A549 (cell line): Measurements from ENCODE around the gene DIO1.

ENCODE experiments used
- BHLHE40 ChIP-seq: IDR thresholded peaks from 2 replicates; pipeline ENCODE4 v1.6.1; 2012; ENCODE audit warnings: low read depth, low read length, inconsistent platforms
- CEBPB ChIP-seq, 2 experiments: fragments of >200 bp in 1 of 2; sonication (Bioruptor Twin) in 1 of 2; formaldehyde crosslinking in 1 of 2; IDR thresholded peaks; 2 replicates each; pipeline ENCODE4 v1.6.1; 2012 to 2016
- ESRRA ChIP-seq: fragments of 150-350 bp; IDR thresholded peaks from 2 replicates; pipeline ENCODE4 v1.6.1; 2014; ENCODE audit warnings: mild to moderate bottlenecking, low read length, borderline replicate concordance
- KDM1A ChIP-seq: fragments of 200-600 bp; sonication (generic); IDR thresholded peaks from 2 replicates; pipeline ENCODE4 v1.6.1; 2016; ENCODE audit warnings: low read depth, mild to moderate bottlenecking
- NPAS2 ChIP-seq: fragments of 250-450 bp; sonication (Bioruptor Pico); IDR thresholded peaks from 2 replicates; pipeline ENCODE4 v1.8.0; 2022; ENCODE audit warnings: mild to moderate bottlenecking, moderate library complexity, borderline replicate concordance
- POLR2A ChIP-seq: IDR thresholded peaks from 2 replicates; pipeline ENCODE4 v1.6.1; 2012; ENCODE audit warnings: mild to moderate bottlenecking, low read length
- POLR2AphosphoS2 ChIP-seq: conservative IDR thresholded peaks from 2 replicates; pipeline ENCODE4 v1.6.1; 2012; ENCODE audit warnings: low read length, improper control_type of control experiment, inconsistent platforms
- RCOR1 ChIP-seq: fragments of 150-350 bp; IDR thresholded peaks from 2 replicates; pipeline ENCODE4 v1.6.1; 2014; ENCODE audit warnings: antibody characterized with exemption, low read length, low read depth
- ZSCAN20 ChIP-seq: fragments of 250-450 bp; sonication (Bioruptor Pico); IDR thresholded peaks from 2 replicates; pipeline ENCODE4 v1.8.0; 2022; ENCODE audit warnings: mild to moderate bottlenecking, moderate library complexity
- TF ChIP-seq, protein P1 (sequence below): IDR thresholded peaks from 2 replicates; pipeline ENCODE4 v1.6.1; 2012; ENCODE audit warnings: low read depth, borderline replicate concordance
- TF ChIP-seq, protein P2 (sequence below): fragments of 450-650 bp; IDR thresholded peaks from 2 replicates; pipeline ENCODE4 v1.6.1; 2014; ENCODE audit warnings: antibody characterized with exemption
- TF ChIP-seq, protein P3 (sequence below): IDR thresholded peaks from 2 replicates; pipeline ENCODE4 v1.6.1; 2012
- TF ChIP-seq, protein P4 (sequence below): fragments of >200 bp; sonication (Bioruptor Twin); formaldehyde crosslinking; IDR thresholded peaks from 3 replicates; pipeline ENCODE4 v1.5.1; 2016

DNA sequence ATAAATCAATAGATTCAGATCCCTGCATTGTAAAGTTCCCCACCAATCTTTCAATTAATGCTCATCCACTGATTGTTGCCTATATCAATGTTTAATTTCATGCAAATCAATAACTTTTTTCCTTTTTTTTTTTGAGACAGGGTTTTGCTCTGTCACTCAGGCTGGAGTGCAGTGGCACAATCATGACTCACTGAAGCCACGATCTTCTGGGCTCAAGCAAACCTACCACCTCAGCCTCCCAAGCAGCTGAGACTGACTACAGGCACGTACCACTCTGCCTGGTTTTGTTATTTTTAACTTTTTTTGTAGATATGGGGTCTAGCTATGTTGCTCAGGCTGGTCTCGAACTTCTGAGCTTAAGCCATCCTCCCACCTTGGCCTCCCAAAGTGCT is 25.7 kb downstream of the DIO1 start:
- TF ChIP-seq, protein P1, sequence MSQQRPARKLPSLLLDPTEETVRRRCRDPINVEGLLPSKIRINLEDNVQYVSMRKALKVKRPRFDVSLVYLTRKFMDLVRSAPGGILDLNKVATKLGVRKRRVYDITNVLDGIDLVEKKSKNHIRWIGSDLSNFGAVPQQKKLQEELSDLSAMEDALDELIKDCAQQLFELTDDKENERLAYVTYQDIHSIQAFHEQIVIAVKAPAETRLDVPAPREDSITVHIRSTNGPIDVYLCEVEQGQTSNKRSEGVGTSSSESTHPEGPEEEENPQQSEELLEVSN, result no peak
- TF ChIP-seq, protein P2, sequence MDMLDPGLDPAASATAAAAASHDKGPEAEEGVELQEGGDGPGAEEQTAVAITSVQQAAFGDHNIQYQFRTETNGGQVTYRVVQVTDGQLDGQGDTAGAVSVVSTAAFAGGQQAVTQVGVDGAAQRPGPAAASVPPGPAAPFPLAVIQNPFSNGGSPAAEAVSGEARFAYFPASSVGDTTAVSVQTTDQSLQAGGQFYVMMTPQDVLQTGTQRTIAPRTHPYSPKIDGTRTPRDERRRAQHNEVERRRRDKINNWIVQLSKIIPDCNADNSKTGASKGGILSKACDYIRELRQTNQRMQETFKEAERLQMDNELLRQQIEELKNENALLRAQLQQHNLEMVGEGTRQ, result no peak
- TF ChIP-seq, protein P3, sequence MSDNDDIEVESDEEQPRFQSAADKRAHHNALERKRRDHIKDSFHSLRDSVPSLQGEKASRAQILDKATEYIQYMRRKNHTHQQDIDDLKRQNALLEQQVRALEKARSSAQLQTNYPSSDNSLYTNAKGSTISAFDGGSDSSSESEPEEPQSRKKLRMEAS, result no peak
- TF ChIP-seq ZSCAN20 (CRISPR knock-in tag) (no peak), CEBPB (IDR thresholded peaks at IDR 0.05) (no peak), POLR2AphosphoS2 (no peak), ESRRA (no peak), POLR2A (no peak), BHLHE40 (no peak), NPAS2 (no peak), KDM1A (no peak), RCOR1 (no peak)
- TF ChIP-seq, protein P4, sequence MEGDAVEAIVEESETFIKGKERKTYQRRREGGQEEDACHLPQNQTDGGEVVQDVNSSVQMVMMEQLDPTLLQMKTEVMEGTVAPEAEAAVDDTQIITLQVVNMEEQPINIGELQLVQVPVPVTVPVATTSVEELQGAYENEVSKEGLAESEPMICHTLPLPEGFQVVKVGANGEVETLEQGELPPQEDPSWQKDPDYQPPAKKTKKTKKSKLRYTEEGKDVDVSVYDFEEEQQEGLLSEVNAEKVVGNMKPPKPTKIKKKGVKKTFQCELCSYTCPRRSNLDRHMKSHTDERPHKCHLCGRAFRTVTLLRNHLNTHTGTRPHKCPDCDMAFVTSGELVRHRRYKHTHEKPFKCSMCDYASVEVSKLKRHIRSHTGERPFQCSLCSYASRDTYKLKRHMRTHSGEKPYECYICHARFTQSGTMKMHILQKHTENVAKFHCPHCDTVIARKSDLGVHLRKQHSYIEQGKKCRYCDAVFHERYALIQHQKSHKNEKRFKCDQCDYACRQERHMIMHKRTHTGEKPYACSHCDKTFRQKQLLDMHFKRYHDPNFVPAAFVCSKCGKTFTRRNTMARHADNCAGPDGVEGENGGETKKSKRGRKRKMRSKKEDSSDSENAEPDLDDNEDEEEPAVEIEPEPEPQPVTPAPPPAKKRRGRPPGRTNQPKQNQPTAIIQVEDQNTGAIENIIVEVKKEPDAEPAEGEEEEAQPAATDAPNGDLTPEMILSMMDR, result no peak
